Stomach (tissue), 9 donors: ENCODE results near the gene ZMYM1. TPM values are rescaled to one million over a fixed set of nuclear protein-coding genes. Genes with fewer than 3 reads are reported as not detected.
"Not testable (repeated sequence)": the region's sequence is repeated elsewhere in the genome, so short reads cannot be mapped to it uniquely, and the experiment has no call there.

ENCODE experiments used
- DNase-seq, 2 donors: peaks; one replicate each; pipeline versions ENCODE4 v3.0.0 to v3.0.0-alpha.2; 2013 to 2019
- H3K27ac ChIP-seq, 5 donors: fragments of 200-600 bp in 4 of 5; sonication (generic) in 4 of 5; one replicate each; pipeline ENCODE4 v1.5.1; 2013 to 2019; ENCODE audit warnings: mild to moderate bottlenecking in 1 of 5, moderate library complexity in 1 of 5
- H3K27me3 ChIP-seq, 3 donors: fragments of 200-600 bp; sonication (generic); one replicate each; pipeline ENCODE4 v1.5.1; 2017 to 2019; ENCODE audit warnings: mixed run types in 1 of 3
- H3K36me3 ChIP-seq, 4 donors: fragments of 200-600 bp; sonication (generic); 1 replicate in 3 of 4; 2 replicates in 1 of 4; pipeline ENCODE4 v1.5.1; 2016 to 2019
- H3K4me1 ChIP-seq, 4 donors: fragments of 200-600 bp; sonication (generic); one replicate each; pipeline ENCODE4 v1.5.1; 2016 to 2019
- H3K4me3 ChIP-seq, 4 donors: fragments of 200-600 bp; sonication (generic) in 3 of 4; one replicate each; pipeline ENCODE4 v1.5.1; 2016 to 2019; ENCODE audit warnings: mild to moderate bottlenecking in 1 of 4
- H3K9me3 ChIP-seq, 4 donors: fragments of 200-600 bp; sonication (generic); one replicate each; pipeline ENCODE4 v1.5.1; 2016 to 2019
- CTCF ChIP-seq, 7 experiments: fragments of 450-650 bp in 4 of 7; fragments of 200-600 bp in 3 of 7; sonication (generic) in 3 of 7; IDR thresholded peaks; one replicate each; pipeline ENCODE4 v1.5.1; 2016 to 2019; ENCODE audit warnings: antibody characterized with exemption in 7 of 7, control low read depth in 2 of 7, mild to moderate bottlenecking in 1 of 7
- EP300 ChIP-seq: sonication (generic); formaldehyde crosslinking; IDR thresholded peaks from one replicate; pipeline ENCODE4 v1.6.1; 2017; ENCODE audit warnings: antibody characterized with exemption
- POLR2A ChIP-seq, 4 donors: fragments of 450-650 bp; IDR thresholded peaks; one replicate each; pipeline ENCODE4 v1.6.1; 2016; ENCODE audit warnings: antibody characterized with exemption in 4 of 4, control low read depth in 2 of 4, mild to moderate bottlenecking in 1 of 4, moderate library complexity in 1 of 4
- POLR2AphosphoS5 ChIP-seq, 3 donors: sonication (generic); formaldehyde crosslinking; IDR thresholded peaks; one replicate each; pipeline ENCODE4 v1.6.1; 2016; ENCODE audit warnings: antibody characterized with exemption in 3 of 3
- WGBS, 5 donors: extraction: QIAGEN DNeasy Blood & Tissue Kit in 3 of 5; methylation state at CpG; one replicate each; pipeline versions ENCODE4 v1.1.5 to v1.1.7; 2013 to 2018; 5-methylcytosine and 5-hydroxymethylcytosine counted together
- intact Hi-C: fragments of 100-400 bp; cut with DNase I; formaldehyde crosslinking; loops from one replicate; pipeline ENCODE4 v1.15.1; 2023; ENCODE audit warnings: low total_unique reads
- polyA plus RNA-seq, 3 donors: library from polyadenylated mRNA; stranded (reverse); fragments of 200-250 nt; gene quantifications; one replicate each; pipeline ENCODE4 v1.2.3, GENCODE V29; 2013
- total RNA-seq, 5 donors: library from RNA; depleted of rRNA; stranded (reverse); fragments of >200 nt; gene quantifications; one replicate each; pipeline versions ENCODE4 v1.1.0 to v1.2.3, GENCODE V29; 2014 to 2016
- donor health status: healthy with polysubstance abuse.
- donor health status: Bipolar disorder and iron deficiency.
- donor health status: healthy.

ZMYM1 gene
- total and polyA plus RNA-seq, 8 donors = 0.58 to 65.6 (median 2.8) TPM

DNA sequence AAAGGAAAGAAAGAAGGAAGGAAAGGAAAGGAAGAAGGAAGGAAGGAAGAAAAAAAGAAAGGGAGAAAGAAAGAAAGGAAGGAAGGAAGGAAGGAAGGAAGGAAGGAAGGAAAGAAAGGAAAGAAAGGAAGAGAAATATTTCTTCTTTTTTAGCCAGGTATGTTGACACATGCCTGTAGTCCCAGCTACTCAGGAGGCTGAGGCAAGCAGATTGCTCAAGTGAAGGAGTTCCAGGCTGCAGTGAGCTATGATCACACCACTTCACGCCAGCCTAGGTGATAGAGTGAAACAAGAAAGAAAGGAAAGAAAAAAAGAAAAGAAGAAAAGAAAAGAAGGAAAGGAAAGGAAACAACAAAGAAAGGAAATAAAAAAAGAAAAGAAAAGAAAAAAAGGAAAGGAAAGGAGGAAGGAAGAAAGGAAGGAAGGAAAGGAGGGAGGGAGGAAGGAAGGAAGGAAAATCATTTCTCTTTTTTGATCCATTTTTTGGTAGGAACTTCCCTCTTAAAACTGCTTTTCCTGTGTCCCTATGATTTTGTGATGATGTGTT lies 5.8 kb upstream of the ZMYM1 start:
- Histone ChIP-seq H3K4me1 (no peaks in the 10 kb centered on the region), H3K9me3 (peaks cover 0 to 11% (median 6%) of the 10 kb centered on the region in 4 donors), H3K4me3 (no peak overlapping the region), H3K27ac (no peak overlapping the region), H3K27me3 (peaks cover 0 to 4% (median 0%) of the 10 kb centered on the region in 3 donors), H3K36me3 (no peaks in the 10 kb centered on the region)
- WGBS, 5 donors = 72 to 91% (median 85%) methylated on average over 1 of the region's 1 CpG
- TF ChIP-seq POLR2AphosphoS5 (IDR thresholded peaks at IDR 0.05) (no peak), CTCF (IDR thresholded peaks at IDR 0.05) (no peak), POLR2A (IDR thresholded peaks at IDR 0.05) (no peak), EP300 (no peak)
- intact Hi-C loops = no loop called here
- no peak for DNase-seq

- intact Hi-C loops, DNase-seq: not testable (repeated sequence)
- WGBS, 5 donors = 76 to 82% (median 79%) methylated on average over 8 of the region's 8 CpGs
Observed at GRCh38 chr1:35076426-35076825, 2.8 kb upstream of the ZMYM1 start.

GRCh38 chr1:35080171-35080854 lies 1.1 kb downstream of the ZMYM1 start:
- DNase-seq = peak in 1 of 2 donors; percentile 7
- peaks cover 15 to 25% (median 20%) of the 10 kb centered on the region in 4 donors for H3K4me1 ChIP-seq
- H3K4me3 ChIP-seq = peak overlapping the region; percentile 68 to 86 (median 78)
- H3K27ac ChIP-seq = peak overlapping the region in 4 of 5 donors; percentile 89 to 94 (median 90)
- peaks cover 0 to 4% (median 0%) of the 10 kb centered on the region in 3 donors for H3K27me3 ChIP-seq
- intact Hi-C loops = no loop called here
- WGBS, 5 donors = 86 to 91% (median 90%) methylated on average over 13 of the region's 13 CpGs
- H3K36me3 ChIP-seq = no peaks in the 10 kb centered on the region
- no peak for TF ChIP-seq CTCF (IDR thresholded peaks at IDR 0.05)
- no peak for TF ChIP-seq EP300
- TF ChIP-seq POLR2AphosphoS5 (IDR thresholded peaks at IDR 0.05) = no peak
- TF ChIP-seq POLR2A (IDR thresholded peaks at IDR 0.05) = no peak
- peaks cover 0 to 2% (median under 1%) of the 10 kb centered on the region in 4 donors for H3K9me3 ChIP-seq

More at GRCh38 chr1:35076426-35076825, 2.8 kb upstream of the ZMYM1 start:
- H3K27me3 ChIP-seq, H3K4me3 ChIP-seq, H3K36me3 ChIP-seq, H3K9me3 ChIP-seq, H3K27ac ChIP-seq: not testable (repeated sequence)
- H3K4me1 ChIP-seq = peaks cover 15 to 21% (median 19%) of the 10 kb centered on the region in 4 donors

DNA sequence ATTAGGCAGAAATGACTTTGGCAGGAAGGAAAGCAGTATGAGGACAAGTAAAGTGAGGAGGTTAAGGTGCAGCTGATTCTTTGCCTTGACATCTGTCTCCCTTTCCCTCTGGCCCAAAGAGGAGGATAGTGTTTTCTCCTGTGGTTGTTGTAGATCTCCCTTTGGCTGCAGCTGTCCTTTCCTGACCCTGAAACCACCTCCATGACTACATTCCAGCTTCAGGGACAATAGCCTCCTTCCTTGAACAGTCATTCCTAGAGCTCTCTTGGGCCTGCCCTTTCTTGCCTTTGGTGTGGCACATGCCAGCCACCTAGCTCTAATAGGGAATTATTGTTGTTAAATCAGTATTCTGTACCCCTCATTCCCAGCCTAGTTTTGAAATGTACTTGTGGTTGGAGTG lies 6.2 kb downstream of the ZMYM1 start:
- Histone ChIP-seq H3K4me3 (no peak overlapping the region), H3K4me1 (peaks cover 1 to 13% (median 6%) of the 10 kb centered on the region in 4 donors), H3K27ac (no peak overlapping the region), H3K9me3 (no peaks in the 10 kb centered on the region), H3K36me3 (no peaks in the 10 kb centered on the region), H3K27me3 (no peaks in the 10 kb centered on the region)
- intact Hi-C loops = no loop called here
- DNase-seq = peak in 1 of 2 donors; percentile 9
- TF ChIP-seq EP300 (no peak), POLR2A (IDR thresholded peaks at IDR 0.05) (no peak), POLR2AphosphoS5 (IDR thresholded peaks at IDR 0.05) (no peak), CTCF (IDR thresholded peaks at IDR 0.05) (no peak)

- intact Hi-C loops = no loop called here
- no peak for DNase-seq
- no peak overlapping the region for H3K4me3 ChIP-seq
- H3K4me1 ChIP-seq = no peaks in the 10 kb centered on the region
- WGBS, 5 donors = 0 to 59% (median 4%) methylated on average over 1 of the region's 1 CpG
- H3K36me3 ChIP-seq = peaks cover 32 to 97% (median 91%) of the 10 kb centered on the region in 4 donors
- no peaks in the 10 kb centered on the region for H3K27me3 ChIP-seq
- no peak for TF ChIP-seq CTCF (IDR thresholded peaks at IDR 0.05)
- TF ChIP-seq POLR2A (IDR thresholded peaks at IDR 0.05) = no peak
- no peak for TF ChIP-seq EP300
- TF ChIP-seq POLR2AphosphoS5 (IDR thresholded peaks at IDR 0.05) = no peak
- H3K27ac ChIP-seq = no peak overlapping the region
- H3K9me3 ChIP-seq = no peaks in the 10 kb centered on the region
Observed at GRCh38 chr1:35097224-35097623, 18.0 kb downstream of the ZMYM1 start.
